ENCODE measurements around the gene NINL. TPM values are rescaled to one million over a fixed set of nuclear protein-coding genes. Genes with fewer than 3 reads are reported as not detected.

Gene NINL
- total and polyA plus RNA-seq, 2 of the 8 experiments (the other 6 are each of a cell fraction or from before 2014, with no cell fraction given): 15.3 to 30.0 TPM

DNA sequence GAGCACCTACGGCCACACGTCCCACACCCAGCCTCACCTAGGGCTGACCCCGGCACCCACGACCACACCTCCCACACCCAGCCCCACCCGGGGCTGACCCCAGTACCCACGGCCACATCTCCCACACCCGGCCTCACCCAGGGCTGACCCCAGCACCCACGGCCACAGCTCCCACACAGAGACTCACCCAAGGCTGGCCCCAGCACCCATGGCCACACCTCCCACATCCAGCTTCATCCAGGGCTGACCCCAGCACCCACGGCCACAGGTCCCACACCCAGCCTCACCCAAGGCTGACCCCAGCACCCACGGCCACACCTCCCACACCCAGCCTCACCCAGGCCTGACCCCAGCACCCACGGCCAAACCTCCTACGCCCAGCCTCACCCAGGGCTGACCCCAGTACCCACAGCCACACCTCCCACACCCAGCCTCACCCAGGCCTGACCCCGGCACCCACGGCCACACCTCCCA is 36.7 kb downstream of the NINL start:
- FAIRE-seq: no peak
- H3K27ac ChIP-seq (ENCODE audit: low read depth, low read length): no peak overlapping the region
- TF ChIP-seq, protein P1, sequence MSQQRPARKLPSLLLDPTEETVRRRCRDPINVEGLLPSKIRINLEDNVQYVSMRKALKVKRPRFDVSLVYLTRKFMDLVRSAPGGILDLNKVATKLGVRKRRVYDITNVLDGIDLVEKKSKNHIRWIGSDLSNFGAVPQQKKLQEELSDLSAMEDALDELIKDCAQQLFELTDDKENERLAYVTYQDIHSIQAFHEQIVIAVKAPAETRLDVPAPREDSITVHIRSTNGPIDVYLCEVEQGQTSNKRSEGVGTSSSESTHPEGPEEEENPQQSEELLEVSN (IDR thresholded peaks at IDR 0.05): no peak
- TF ChIP-seq SUZ12 (IDR thresholded peaks at IDR 0.05; ENCODE audit: low read length) (no peak), CHD1 (IDR thresholded peaks at IDR 0.05; ENCODE audit: low read depth, low read length) (no peak), GABPA (IDR thresholded peaks at IDR 0.05; ENCODE audit: borderline replicate concordance, insufficient read depth, low read length) (no peak), EP300 (IDR thresholded peaks at IDR 0.05; ENCODE audit: borderline replicate concordance in 1 of 2, low read depth in 2 of 2, low read length in 2 of 2) (no peak), HDAC6 (IDR thresholded peaks at IDR 0.05; ENCODE audit: low read depth, low read length) (no peak), BCL11A (IDR thresholded peaks at IDR 0.05; ENCODE audit: low read depth in 2 of 2, low read length in 2 of 2) (no peak), RBBP5 (IDR thresholded peaks at IDR 0.05; ENCODE audit: borderline replicate concordance, low read depth, low read length) (no peak), HDAC2 (IDR thresholded peaks at IDR 0.05; ENCODE audit: borderline replicate concordance in 1 of 2, low read depth in 2 of 2, low read length in 2 of 2) (no peak), CBX5 (IDR thresholded peaks at IDR 0.05; ENCODE audit: low read depth, low read length) (no peak), SRF (IDR thresholded peaks at IDR 0.05; ENCODE audit: low read depth, low read length) (no peak), TAF1 (IDR thresholded peaks at IDR 0.05; ENCODE audit: low read depth, low read length) (no peak)

More for the DNA sequence above, 36.7 kb downstream of the NINL start:
- no peaks in the 10 kb centered on the region for H3K27me3 ChIP-seq (replicated peaks in 1 of 4; ENCODE audit: control insufficient read depth in 3 of 4, extremely low read depth in 1 of 4, insufficient read depth in 3 of 4, low read length in 3 of 4)
- H3K4me2 ChIP-seq (ENCODE audit: insufficient read depth in 1 of 2, low read depth in 2 of 2, low read length in 2 of 2): no peak overlapping the region
- H3K36me3 ChIP-seq (ENCODE audit: control insufficient read depth in 2 of 4, insufficient read depth in 4 of 4, low read length in 3 of 4): no peaks in the 10 kb centered on the region
- H2BK20ac ChIP-seq (ENCODE audit: low read length): no peak overlapping the region
- H3K4me3 ChIP-seq (ENCODE audit: extremely low read depth in 1 of 4, insufficient read depth in 2 of 4, low read depth in 3 of 4, low read length in 4 of 4): no peak overlapping the region
- ChIA-PET POLR2A (ENCODE audit: partially characterized antibody) (interaction anchor here (0.7 kb wide), 1 partner anchor 58 kb away, joined by 4 read pairs; no protein-coding TSS in a partner anchor), CTCF (ENCODE audit: partially characterized antibody) (interaction anchor here (1.3 to 2.8 kb wide), 2 partner anchors 9 to 17 kb away, joined by 3 to 7 read pairs; no protein-coding TSS in a partner anchor)
- H3K23me2 ChIP-seq (ENCODE audit: low read depth, low read length): no peaks in the 10 kb centered on the region
- no peak overlapping the region for H3K56ac ChIP-seq (replicated peaks; ENCODE audit: insufficient read length, low read depth, low read length)
- no peak overlapping the region for H2AFZ ChIP-seq (ENCODE audit: low read length)
- no peak overlapping the region; the same call in 1 of the 2 replicates for H2BK5ac ChIP-seq (ENCODE audit: low read depth, low read length)
- no peak overlapping the region for H2BK120ac ChIP-seq (replicated peaks; ENCODE audit: low read depth, low read length)
- H2AK5ac ChIP-seq (ENCODE audit: low read depth, low read length): no peak overlapping the region
- H3K79me1 ChIP-seq (ENCODE audit: low read depth, low read length): peaks cover 12% of the 10 kb centered on the region
- no peak overlapping the region for H3K4ac ChIP-seq (replicated peaks; ENCODE audit: insufficient read length, low read depth, low read length)
- peaks cover 3 to 21% of the 10 kb centered on the region in 2 experiments for H4K20me1 ChIP-seq (replicated peaks in 1 of 2; ENCODE audit: control insufficient read depth in 1 of 2, insufficient read depth in 2 of 2, low read length in 2 of 2)
- H2BK15ac ChIP-seq (ENCODE audit: low read length): no peak overlapping the region
- H3K18ac ChIP-seq (ENCODE audit: extremely low read depth, low read length): no peak overlapping the region
- no peak for DNase-seq (ENCODE audit: low read depth in 1 of 2, low spot score in 2 of 2)
- H3K4me1 ChIP-seq (replicated peaks in 1 of 4; ENCODE audit: control insufficient read depth in 3 of 4, insufficient read depth in 4 of 4, low read length in 3 of 4): peaks cover 6 to 24% (median 14%) of the 10 kb centered on the region in 4 experiments
- H3K23ac ChIP-seq (ENCODE audit: insufficient read length): no peak overlapping the region
- H3K14ac ChIP-seq (ENCODE audit: insufficient read length): no peak overlapping the region
- no peak overlapping the region for H2BK12ac ChIP-seq (ENCODE audit: low read depth, low read length)
- H4K8ac ChIP-seq (ENCODE audit: extremely low read depth, insufficient read depth, low read length): peak overlapping the region; percentile 41
- no peak overlapping the region for H3K9ac ChIP-seq (replicated peaks in 1 of 4; ENCODE audit: extremely low read depth in 1 of 4, low read depth in 3 of 4, low read length in 3 of 4)
- H3K79me2 ChIP-seq (ENCODE audit: control insufficient read depth in 1 of 2, insufficient read depth in 2 of 2, low read length in 2 of 2): peaks cover 0 to 66% of the 10 kb centered on the region in 2 experiments; a peak in 3 of 4 replicates
- 76% methylated on average over 12 of the region's 14 CpGs; no CpG with 5 or more reads in 1 of the 2 experiments for WGBS, 2 experiments (ENCODE audit: extremely low coverage in 1 of 2, insufficient coverage in 1 of 2, insufficient read length in 1 of 2, insufficient replicate concordance in 2 of 2, low coverage in 1 of 2, low lambda C conversion rate in 2 of 2, missing lambda C conversion rate in 1 of 2)
- H3K9me3 ChIP-seq (ENCODE audit: insufficient read depth in 2 of 2, low read depth in 1 of 2, low read length in 1 of 2): no peaks in the 10 kb centered on the region
- H4K5ac ChIP-seq (ENCODE audit: insufficient read length, low read depth, low read length): no peak overlapping the region
- no peak overlapping the region for H4K91ac ChIP-seq (replicated peaks; ENCODE audit: insufficient read length, low read length)
